Trophoblast cell (in vitro differentiated cells and primary cell): ENCODE results near the gene FAM184B.

Experiments
- DNase-seq, 2 donors: peaks; one replicate each; pipeline ENCODE4 v3.0.0-alpha.2; 2016
- H2AFZ ChIP-seq: 2 replicates; pipeline ENCODE4 v1.6.1; 2013; ENCODE audit warnings: low read length, moderate library complexity, mild to moderate bottlenecking; ENCODE audit not compliant: insufficient read depth, poor library complexity
- H2AK5ac ChIP-seq: 2 replicates; pipeline ENCODE4 v1.6.1; 2013; ENCODE audit warnings: mild to moderate bottlenecking, low read length
- H2BK120ac ChIP-seq: 2 replicates; pipeline ENCODE4 v1.6.1; 2013; ENCODE audit warnings: low read length, mild to moderate bottlenecking, moderate library complexity; ENCODE audit not compliant: insufficient read depth, poor library complexity
- H2BK12ac ChIP-seq: 2 replicates; pipeline ENCODE4 v1.6.1; 2013; ENCODE audit warnings: mild to moderate bottlenecking, low read length, moderate library complexity
- H2BK5ac ChIP-seq: 2 replicates; pipeline ENCODE4 v1.6.1; 2013; ENCODE audit warnings: low read length, low read depth, moderate library complexity, mild to moderate bottlenecking; ENCODE audit not compliant: poor library complexity
- H3K14ac ChIP-seq: 2 replicates; pipeline ENCODE4 v1.6.1; 2013; ENCODE audit warnings: mild to moderate bottlenecking, low read length
- H3K18ac ChIP-seq: 2 replicates; pipeline ENCODE4 v1.6.1; 2013; ENCODE audit warnings: mild to moderate bottlenecking, low read length
- H3K23ac ChIP-seq: 2 replicates; pipeline ENCODE4 v1.6.1; 2013; ENCODE audit warnings: low read length
- H3K27ac ChIP-seq: 2 replicates; pipeline ENCODE4 v1.5.1; 2013; ENCODE audit warnings: low read depth, mild to moderate bottlenecking, inconsistent platforms, low read length, moderate library complexity
- H3K27me3 ChIP-seq: 2 replicates; pipeline ENCODE4 v1.6.1; 2013; ENCODE audit warnings: inconsistent platforms, mild to moderate bottlenecking, low read length, moderate library complexity; ENCODE audit not compliant: insufficient read depth
- H3K36me3 ChIP-seq, 2 experiments: 1 replicate in 1 of 2; 2 replicates in 1 of 2; pipeline ENCODE4 v1.6.1; 2013; ENCODE audit warnings: low read length in 2 of 2, mild to moderate bottlenecking in 2 of 2, moderate library complexity in 1 of 2; ENCODE audit not compliant: insufficient read depth in 2 of 2, control insufficient read depth in 1 of 2
- H3K4ac ChIP-seq: 2 replicates; pipeline ENCODE4 v1.6.1; 2013; ENCODE audit warnings: low read depth, mild to moderate bottlenecking, low read length, moderate library complexity
- H3K4me1 ChIP-seq, 2 experiments: 1 replicate in 1 of 2; 2 replicates in 1 of 2; pipeline ENCODE4 v1.6.1; 2013; ENCODE audit warnings: low read length in 2 of 2, mild to moderate bottlenecking in 2 of 2, moderate library complexity in 1 of 2; ENCODE audit not compliant: insufficient read depth in 2 of 2, control insufficient read depth in 1 of 2
- H3K4me2 ChIP-seq: 2 replicates; pipeline ENCODE4 v1.6.1; 2013; ENCODE audit warnings: inconsistent platforms, mild to moderate bottlenecking, low read length, moderate library complexity
- H3K4me3 ChIP-seq: 2 replicates; pipeline ENCODE4 v1.5.1; 2013; ENCODE audit warnings: mild to moderate bottlenecking, low read depth, low read length, inconsistent platforms
- H3K79me1 ChIP-seq: one replicate; pipeline ENCODE4 v1.6.1; 2013; ENCODE audit warnings: low read length
- H3K79me2 ChIP-seq: 2 replicates; pipeline ENCODE4 v1.6.1; 2013; ENCODE audit warnings: low read length, mild to moderate bottlenecking; ENCODE audit not compliant: control insufficient read depth, insufficient read depth, poor library complexity
- H3K9ac ChIP-seq: 2 replicates; pipeline ENCODE4 v1.6.1; 2013; ENCODE audit warnings: mild to moderate bottlenecking, low read length
- H3K9me3 ChIP-seq: 2 replicates; pipeline ENCODE4 v1.6.1; 2013; ENCODE audit warnings: low read depth, mild to moderate bottlenecking, control low read depth, inconsistent platforms, low read length; ENCODE audit not compliant: insufficient read depth
- H4K12ac ChIP-seq: 2 replicates; pipeline ENCODE4 v1.6.1; 2013; ENCODE audit warnings: low read depth, mild to moderate bottlenecking, low read length, moderate library complexity
- H4K8ac ChIP-seq: 2 replicates; pipeline ENCODE4 v1.6.1; 2013; ENCODE audit warnings: low read depth, mild to moderate bottlenecking, low read length, moderate library complexity
- H4K91ac ChIP-seq: one replicate; pipeline ENCODE4 v1.6.1; 2013; ENCODE audit warnings: low read depth, mild to moderate bottlenecking, low read length, moderate library complexity
- WGBS: extraction: QIAGEN DNeasy Blood & Tissue Kit; methylation state at CpG from one replicate; pipeline ENCODE4 v1.1.7; 2013; ENCODE audit warnings: missing lambda C conversion rate; ENCODE audit not compliant: insufficient read length, insufficient coverage; ENCODE audit errors: extremely low coverage; 5-methylcytosine and 5-hydroxymethylcytosine counted together

The FAM184B gene

GRCh38 chr4:17698116-17698515 is 83.3 kb downstream of the FAM184B start:
- Histone ChIP-seq H3K9me3 (peaks cover 2% of the 10 kb centered on the region), H2AK5ac (no peak overlapping the region), H4K91ac (no peak overlapping the region), H4K8ac (no peak overlapping the region), H4K12ac (no peak overlapping the region), H3K79me2 (no peaks in the 10 kb centered on the region), H3K23ac (no peak overlapping the region), H3K4me3 (no peak overlapping the region), H3K79me1 (no peaks in the 10 kb centered on the region), H3K4me1 (no peaks in the 10 kb centered on the region), H3K4me2 (no peak overlapping the region), H3K9ac (no peak overlapping the region), H2BK5ac (no peak overlapping the region), H3K27ac (no peak overlapping the region), H2AFZ (no peak overlapping the region), H2BK12ac (no peak overlapping the region), H3K27me3 (no peaks in the 10 kb centered on the region), H3K18ac (no peak overlapping the region), H3K14ac (no peak overlapping the region), H3K4ac (no peak overlapping the region), H3K36me3 (no peaks in the 10 kb centered on the region), H2BK120ac (no peak overlapping the region)
- no peak for DNase-seq
- no CpG with 5 or more reads among the region's 4 CpGs for WGBS

DNA sequence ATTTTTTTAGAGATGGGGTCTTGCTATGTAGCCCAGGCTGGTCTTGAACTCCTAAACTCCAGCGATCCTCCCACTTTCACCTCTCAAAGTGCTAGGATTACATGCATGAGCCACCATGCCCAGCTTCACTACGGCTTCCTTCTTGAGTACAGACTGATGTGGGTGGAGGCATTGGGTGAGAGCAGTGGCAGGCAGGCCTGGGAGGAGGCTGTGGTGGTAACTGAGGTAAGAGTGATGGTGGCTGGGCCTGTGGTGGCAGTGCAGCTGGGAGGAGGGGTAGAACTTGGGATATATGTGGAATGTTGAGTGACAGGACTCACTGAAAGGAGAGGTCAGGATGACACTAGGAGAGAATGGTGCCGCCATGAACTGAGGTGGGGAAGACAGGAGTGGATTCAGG is 86.1 kb downstream of the FAM184B start:
- Histone ChIP-seq H3K27ac (no peak overlapping the region), H4K8ac (no peak overlapping the region), H3K79me2 (no peaks in the 10 kb centered on the region), H3K9ac (no peak overlapping the region), H3K4me1 (no peaks in the 10 kb centered on the region), H2BK12ac (no peak overlapping the region), H4K12ac (no peak overlapping the region), H3K4me2 (no peak overlapping the region), H2BK120ac (no peak overlapping the region), H3K79me1 (no peaks in the 10 kb centered on the region), H2AK5ac (no peak overlapping the region), H2BK5ac (no peak overlapping the region), H4K91ac (no peak overlapping the region), H3K9me3 (no peaks in the 10 kb centered on the region), H2AFZ (no peak overlapping the region), H3K36me3 (no peaks in the 10 kb centered on the region), H3K27me3 (no peaks in the 10 kb centered on the region), H3K18ac (no peak overlapping the region), H3K14ac (no peak overlapping the region), H3K4me3 (peak overlapping the region; percentile 25), H3K23ac (no peak overlapping the region), H3K4ac (no peak overlapping the region)
- WGBS: no CpG with 5 or more reads among the region's 3 CpGs
- DNase-seq: no peak

GRCh38 chr4:17694552-17694951 is 86.9 kb downstream of the FAM184B start:
- no peak overlapping the region for H4K12ac ChIP-seq
- no peak overlapping the region for H2AK5ac ChIP-seq
- no peak overlapping the region for H2BK120ac ChIP-seq
- no peak overlapping the region for H3K4me3 ChIP-seq
- no CpG with 5 or more reads among the region's 1 CpG for WGBS
- no peaks in the 10 kb centered on the region for H3K36me3 ChIP-seq
- H3K18ac ChIP-seq: no peak overlapping the region
- H2BK5ac ChIP-seq: no peak overlapping the region
- no peaks in the 10 kb centered on the region for H3K4me1 ChIP-seq
- H3K4me2 ChIP-seq: no peak overlapping the region
- no peak overlapping the region for H3K4ac ChIP-seq
- no peaks in the 10 kb centered on the region for H3K79me2 ChIP-seq
- no peak overlapping the region for H3K23ac ChIP-seq
- H3K9me3 ChIP-seq: no peaks in the 10 kb centered on the region
- H2AFZ ChIP-seq: no peak overlapping the region
- H4K91ac ChIP-seq: no peak overlapping the region
- no peak overlapping the region for H4K8ac ChIP-seq
- H3K27ac ChIP-seq: no peak overlapping the region
- DNase-seq: no peak
- H2BK12ac ChIP-seq: no peak overlapping the region
- H3K79me1 ChIP-seq: no peaks in the 10 kb centered on the region
- no peak overlapping the region for H3K14ac ChIP-seq
- no peak overlapping the region for H3K9ac ChIP-seq
- H3K27me3 ChIP-seq: no peaks in the 10 kb centered on the region

DNA sequence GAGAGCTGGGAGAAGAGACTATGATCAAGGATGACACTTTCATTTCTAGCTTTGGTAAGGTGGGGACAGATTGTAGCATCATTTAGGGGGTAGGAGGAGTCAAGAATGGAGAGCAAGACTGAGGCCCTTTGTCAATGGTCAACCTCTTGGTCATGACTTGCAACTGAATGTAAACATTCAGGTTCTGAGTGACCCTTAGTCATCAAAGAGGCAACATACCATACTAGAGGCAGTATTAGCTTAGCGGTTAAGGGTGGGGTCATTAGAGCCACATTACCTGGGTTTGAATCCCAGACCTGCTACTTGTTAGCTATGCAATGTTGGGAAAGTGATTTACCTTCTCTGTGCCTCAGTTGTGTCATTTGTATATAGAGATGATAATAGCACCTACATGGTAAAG is 90.5 kb downstream of the FAM184B start:
- Histone ChIP-seq H3K4me1 (peaks cover 0 to 4% of the 10 kb centered on the region in 2 experiments), H4K91ac (no peak overlapping the region), H3K9ac (no peak overlapping the region), H2BK12ac (no peak overlapping the region), H3K9me3 (no peaks in the 10 kb centered on the region), H3K27me3 (no peaks in the 10 kb centered on the region), H2BK5ac (no peak overlapping the region), H2AFZ (no peak overlapping the region), H3K4me3 (no peak overlapping the region), H3K36me3 (no peaks in the 10 kb centered on the region), H3K79me2 (no peaks in the 10 kb centered on the region), H3K4ac (no peak overlapping the region), H3K18ac (no peak overlapping the region), H2AK5ac (no peak overlapping the region), H4K12ac (no peak overlapping the region), H3K14ac (no peak overlapping the region), H2BK120ac (no peak overlapping the region), H3K27ac (no peak overlapping the region), H3K4me2 (no peak overlapping the region), H3K79me1 (no peaks in the 10 kb centered on the region), H4K8ac (no peak overlapping the region), H3K23ac (no peak overlapping the region)
- peak in 1 of 2 donors; percentile 20 for DNase-seq
- WGBS: no CpG with 5 or more reads among the region's 1 CpG
